Medulla oblongata (tissue), 1 donor: Measurements from ENCODE around the gene UFSP1.

Source experiments
- DNase-seq: peaks from one replicate; pipeline ENCODE4 v3.0.0-alpha.2; 2015; ENCODE audit errors: extremely low spot score

Gene UFSP1

GRCh38 chr7:100882201-100882600, 7.3 kb downstream of the UFSP1 start:
- no peak for DNase-seq

GRCh38 chr7:100881136-100881535, 8.4 kb downstream of the UFSP1 start:
- no peak for DNase-seq

GRCh38 chr7:100880645-100881044, 8.9 kb downstream of the UFSP1 start:
- peak; percentile 66 for DNase-seq

GRCh38 chr7:100879685-100880261, 9.7 kb downstream of the UFSP1 start:
- DNase-seq, result peak; percentile 77

- no peak for DNase-seq
These were observed 10.8 kb downstream of the UFSP1 start for GRCh38 chr7:100878685-100879084.

- no peak for DNase-seq
These were observed 11.5 kb downstream of the UFSP1 start for GRCh38 chr7:100878013-100878412.

- no peak for DNase-seq
These were observed 14.2 kb downstream of the UFSP1 start for GRCh38 chr7:100875356-100875751.

- peak; percentile 99 for DNase-seq
These were observed 14.7 kb downstream of the UFSP1 start, which contains the start of gene SRRT for GRCh38 chr7:100874577-100875355. SRRT (plus strand) TSS chr7:100875103; CDS start chr7:100875591, 488 bp downstream.

- DNase-seq, result no peak
These were observed 15.3 kb downstream of the UFSP1 start for GRCh38 chr7:100874300-100874576.

- no peak for DNase-seq
These were observed 15.8 kb downstream of the UFSP1 start for GRCh38 chr7:100873599-100874299.

GRCh38 chr7:100867776-100868485, 21.6 kb downstream of the UFSP1 start:
- no peak for DNase-seq

GRCh38 chr7:100867040-100867775, 22.3 kb downstream of the UFSP1 start, which contains the start of gene TRIP6:
TRIP6 (plus strand) TSS chr7:100867387; CDS start chr7:100867498, 111 bp downstream.
- peak; percentile 95 for DNase-seq

- no peak for DNase-seq
These were observed 22.8 kb downstream of the UFSP1 start for GRCh38 chr7:100866729-100867039.

GRCh38 chr7:100865938-100866728, 23.4 kb downstream of the UFSP1 start:
- peak; percentile 83 for DNase-seq

- no peak for DNase-seq
These were observed 24.1 kb downstream of the UFSP1 start for GRCh38 chr7:100865372-100865911.

GRCh38 chr7:100864263-100864845, 25.2 kb downstream of the UFSP1 start:
- no peak for DNase-seq

- DNase-seq, result peak; percentile 72
These were observed 26.0 kb downstream of the UFSP1 start for GRCh38 chr7:100863406-100863950.

- DNase-seq, result no peak
These were observed 27.9 kb downstream of the UFSP1 start for GRCh38 chr7:100861616-100861985.

GRCh38 chr7:100860702-100861615, 28.6 kb downstream of the UFSP1 start:
- no peak for DNase-seq
